MM.1S (cell line): Measurements from ENCODE around the gene TEKT2.

Source experiments
- DNase-seq: peaks from one replicate; pipeline ENCODE4 v3.0.0-alpha.2; 2015
- H2AFZ ChIP-seq: fragments of 300-600 bp; sonication (generic); 2 replicates; pipeline ENCODE4 v1.6.0; 2016; ENCODE audit warnings: antibody characterized with exemption, low read length
- H3F3A ChIP-seq: fragments of 300-600 bp; sonication (generic); 2 replicates; pipeline ENCODE4 v1.6.1; 2016; ENCODE audit warnings: mild to moderate bottlenecking, antibody characterized with exemption, low read length, moderate library complexity, mixed read lengths; ENCODE audit not compliant: insufficient read depth
- H3K27ac ChIP-seq: fragments of 300-600 bp; sonication (generic); 2 replicates; pipeline ENCODE4 v1.5.1; 2016; ENCODE audit warnings: mild to moderate bottlenecking, low read length
- H3K27me3 ChIP-seq: fragments of 300-600 bp; sonication (generic); replicated peaks from 2 replicates; pipeline ENCODE4 v1.6.0; 2016; ENCODE audit warnings: low read length; ENCODE audit not compliant: insufficient read depth
- H3K36me3 ChIP-seq: fragments of 300-600 bp; sonication (generic); replicated peaks from 2 replicates; pipeline ENCODE4 v1.6.1; 2016; ENCODE audit warnings: mild to moderate bottlenecking, low read length, mixed read lengths; ENCODE audit not compliant: insufficient read depth
- H3K4me1 ChIP-seq: fragments of 300-600 bp; sonication (generic); 2 replicates; pipeline ENCODE4 v1.6.1; 2016; ENCODE audit warnings: low read length, mixed read lengths
- H3K4me2 ChIP-seq: fragments of 300-600 bp; sonication (generic); 2 replicates; pipeline ENCODE4 v1.6.0; 2016; ENCODE audit warnings: low read depth, low read length
- H3K4me3 ChIP-seq: fragments of 300-600 bp; sonication (generic); 2 replicates; pipeline ENCODE4 v1.5.1; 2016; ENCODE audit warnings: low read length, mixed read lengths
- H3K79me2 ChIP-seq: fragments of 300-600 bp; sonication (generic); 2 replicates; pipeline ENCODE4 v1.6.1; 2016; ENCODE audit warnings: mixed run types, low read length, mixed read lengths
- H3K9ac ChIP-seq: fragments of 300-600 bp; sonication (generic); 2 replicates; pipeline ENCODE4 v1.6.1; 2016; ENCODE audit warnings: low read length, mixed read lengths
- H3K9me2 ChIP-seq: fragments of 300-600 bp; sonication (generic); replicated peaks from 2 replicates; pipeline ENCODE4 v1.6.1; 2016; ENCODE audit warnings: mild to moderate bottlenecking, low read length, mixed read lengths; ENCODE audit not compliant: insufficient read depth
- H3K9me3 ChIP-seq: fragments of 300-600 bp; sonication (generic); replicated peaks from 2 replicates; pipeline ENCODE4 v1.6.1; 2016; ENCODE audit warnings: mild to moderate bottlenecking, low read length, mixed read lengths; ENCODE audit not compliant: insufficient read depth
- H4K20me1 ChIP-seq: fragments of 300-600 bp; sonication (generic); 2 replicates; pipeline ENCODE4 v1.6.1; 2016; ENCODE audit warnings: mild to moderate bottlenecking, low read length, moderate library complexity, mixed read lengths; ENCODE audit not compliant: insufficient read depth
- CTCF ChIP-seq: fragments of 300-600 bp; sonication (generic); IDR thresholded peaks from 2 replicates; pipeline ENCODE4 v1.5.1; 2016; ENCODE audit warnings: antibody characterized with exemption, low read length, mixed read lengths
- EZH2 ChIP-seq: fragments of 300-600 bp; sonication (generic); optimal IDR thresholded peaks from 2 replicates; pipeline ENCODE3; 2017; ENCODE audit warnings: low read depth, mild to moderate bottlenecking, antibody characterized with exemption, low read length, mixed read lengths
- EZH2phosphoT487 ChIP-seq: fragments of 300-600 bp; sonication (generic); IDR thresholded peaks from 2 replicates; pipeline ENCODE4 v1.6.1; 2018; ENCODE audit warnings: antibody characterized with exemption, low read length

TEKT2 gene

GRCh38 chr1:36080801-36081200 lies 3.1 kb upstream of the TEKT2 start:
- no peak overlapping the region for H3K4me3 ChIP-seq
- no peaks in the 10 kb centered on the region for H3K4me1 ChIP-seq
- no peak overlapping the region for H3K9ac ChIP-seq

GRCh38 chr1:36081926-36082485 lies 1.9 kb upstream of the TEKT2 start:
- H2AFZ ChIP-seq: no peak overlapping the region
- no peak for DNase-seq
- no peaks in the 10 kb centered on the region for H3K9me2 ChIP-seq
- no peak overlapping the region for H3K9ac ChIP-seq
- no peak overlapping the region for H3K27ac ChIP-seq
- no peaks in the 10 kb centered on the region for H3K9me3 ChIP-seq
- no peak; the same call in 1 of the 2 replicates for TF ChIP-seq CTCF
- no peaks in the 10 kb centered on the region for H3K27me3 ChIP-seq
- H3F3A ChIP-seq: no peaks in the 10 kb centered on the region
- no peaks in the 10 kb centered on the region for H4K20me1 ChIP-seq
- no peaks in the 10 kb centered on the region for H3K4me1 ChIP-seq
- no peaks in the 10 kb centered on the region for H3K36me3 ChIP-seq
- no peak overlapping the region for H3K4me2 ChIP-seq
- no peaks in the 10 kb centered on the region for H3K79me2 ChIP-seq
- H3K4me3 ChIP-seq: no peak overlapping the region

More at GRCh38 chr1:36080801-36081200, 3.1 kb upstream of the TEKT2 start:
- no peaks in the 10 kb centered on the region for H3K36me3 ChIP-seq
- no peak overlapping the region for H3K4me2 ChIP-seq
- H3K79me2 ChIP-seq: no peaks in the 10 kb centered on the region
- no peaks in the 10 kb centered on the region for H4K20me1 ChIP-seq
- H3K27ac ChIP-seq: no peak overlapping the region
- no peaks in the 10 kb centered on the region for H3F3A ChIP-seq
- H3K27me3 ChIP-seq: no peaks in the 10 kb centered on the region
- no peaks in the 10 kb centered on the region for H3K9me2 ChIP-seq
- no peak for DNase-seq
- H3K9me3 ChIP-seq: no peaks in the 10 kb centered on the region
- no peak overlapping the region for H2AFZ ChIP-seq
- TF ChIP-seq EZH2 (no peak), EZH2phosphoT487 (no peak), CTCF (no peak)

DNA sequence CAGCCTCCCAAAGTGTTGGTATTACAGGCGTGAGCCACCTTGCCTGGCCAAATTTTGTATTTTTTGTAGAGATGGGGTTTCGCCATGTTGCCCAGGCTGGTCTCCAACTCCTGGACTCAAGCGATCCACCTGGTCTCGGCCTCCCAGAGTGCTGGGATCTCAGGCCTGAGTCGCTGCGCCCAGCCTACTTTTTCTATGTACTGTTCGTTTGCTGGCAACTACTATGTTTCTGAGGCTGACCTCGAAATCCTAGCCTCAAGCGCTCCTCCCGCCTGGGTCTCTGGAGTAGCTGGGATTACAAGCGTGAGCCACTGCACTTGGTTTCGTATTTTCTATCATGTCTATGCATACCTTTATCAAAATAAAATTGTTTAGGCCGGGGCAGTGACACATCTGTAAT lies 675 bp upstream of the TEKT2 start:
- no peak overlapping the region for H3K27ac ChIP-seq
- no peaks in the 10 kb centered on the region for H3K79me2 ChIP-seq
- H3K9ac ChIP-seq: no peak overlapping the region
- no peak overlapping the region for H3K4me2 ChIP-seq
- H3K4me1 ChIP-seq: no peaks in the 10 kb centered on the region
- no peaks in the 10 kb centered on the region for H3K27me3 ChIP-seq
- TF ChIP-seq EZH2 (no peak), CTCF (no peak), EZH2phosphoT487 (no peak)
- no peaks in the 10 kb centered on the region for H3K36me3 ChIP-seq
- H3K9me2 ChIP-seq: no peaks in the 10 kb centered on the region
- H4K20me1 ChIP-seq: no peaks in the 10 kb centered on the region
- H3F3A ChIP-seq: no peaks in the 10 kb centered on the region
- no peak for DNase-seq
- H2AFZ ChIP-seq: no peak overlapping the region
- no peaks in the 10 kb centered on the region for H3K9me3 ChIP-seq
- no peak overlapping the region for H3K4me3 ChIP-seq
